Measurements from ENCODE around the gene ROPN1B.
A peak's percentile ranks its signal among the peaks of the same experiment; 100 is the strongest.
"Not testable (repeated sequence)": the region's sequence is repeated elsewhere in the genome, so short reads cannot be mapped to it uniquely, and the experiment has no call there.

ROPN1B gene

DNA sequence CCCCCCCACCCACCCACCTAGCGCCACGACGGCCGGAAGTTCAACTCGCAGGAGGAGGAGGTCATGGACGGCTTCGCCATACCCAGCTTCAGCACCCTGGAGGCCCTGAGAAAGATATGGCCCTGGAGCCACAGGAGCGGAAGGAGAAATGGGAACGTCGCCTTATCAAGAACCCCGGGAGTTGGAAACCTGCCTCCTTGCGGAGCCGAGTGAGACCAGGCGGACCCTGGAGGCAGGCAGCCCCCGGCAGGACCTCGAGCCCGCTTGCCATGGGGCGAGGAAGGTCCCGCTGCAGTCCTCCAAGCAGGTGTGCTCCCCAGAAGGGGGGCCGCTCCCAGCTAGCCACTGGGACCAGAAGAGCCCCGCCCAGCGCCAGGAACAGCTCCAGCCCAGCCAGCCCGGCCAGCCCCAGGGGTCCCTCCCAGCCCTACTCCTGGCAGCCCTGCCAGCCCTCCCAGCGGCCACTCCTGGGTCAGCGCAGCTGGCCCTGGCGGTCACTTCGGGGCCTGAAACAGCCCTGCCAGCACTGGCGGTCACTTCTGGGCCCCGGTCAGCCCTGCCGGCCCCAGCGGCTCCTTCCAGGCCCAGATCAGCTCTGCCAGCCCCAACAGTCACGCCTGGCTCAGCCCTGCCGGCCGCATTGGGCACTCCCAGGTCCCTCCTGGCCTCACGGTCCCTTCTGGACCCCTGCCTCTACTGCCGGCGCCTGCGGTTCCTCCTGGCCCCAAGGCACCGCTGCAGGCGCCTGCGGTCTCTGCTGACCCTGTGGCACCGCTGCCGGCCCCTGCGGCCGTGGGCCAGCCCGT lies 10.3 kb upstream of the ROPN1B start:
- no peak for DNase-seq (ENCODE audit: low read depth)

GRCh38 chr3:125959317-125960065 lies 9.5 kb upstream of the ROPN1B start:
- DNase-seq (ENCODE audit: low read depth): no peak

- no peak for DNase-seq (ENCODE audit: low read depth)
Observed at GRCh38 chr3:125960066-125960424, 8.9 kb upstream of the ROPN1B start.

GRCh38 chr3:125960456-125961288 lies 8.3 kb upstream of the ROPN1B start:
- no peak for DNase-seq (ENCODE audit: low read depth)

GRCh38 chr3:125961289-125961589 lies 7.7 kb upstream of the ROPN1B start:
- DNase-seq (ENCODE audit: low read depth): no peak

GRCh38 chr3:125963834-125964233 lies 5.1 kb upstream of the ROPN1B start:
- DNase-seq (ENCODE audit: low read depth): not testable (repeated sequence)

DNA sequence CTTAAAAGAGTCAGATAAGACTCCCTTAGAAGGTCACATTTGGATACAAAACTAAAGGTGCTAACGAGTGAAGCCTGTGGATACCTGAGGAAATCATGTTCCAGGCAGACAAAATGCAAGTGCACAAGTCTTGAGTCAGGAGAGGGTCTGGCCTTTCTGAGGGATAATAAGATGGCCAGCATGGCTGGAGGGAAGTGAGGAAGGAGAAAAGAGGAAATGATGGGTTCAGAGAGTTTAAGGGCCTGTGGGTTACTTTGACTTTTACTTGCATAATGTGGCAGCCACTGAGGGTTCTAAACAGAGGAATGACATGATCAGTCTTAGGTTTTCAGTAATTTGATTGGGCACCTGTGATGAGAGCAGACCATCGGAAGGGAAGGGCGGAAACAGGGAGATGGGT lies 3.5 kb upstream of the ROPN1B start:
- no peak for DNase-seq (ENCODE audit: low read depth)

GRCh38 chr3:125967156-125967555 lies 1.8 kb upstream of the ROPN1B start:
- DNase-seq (ENCODE audit: low read depth): no peak

DNA sequence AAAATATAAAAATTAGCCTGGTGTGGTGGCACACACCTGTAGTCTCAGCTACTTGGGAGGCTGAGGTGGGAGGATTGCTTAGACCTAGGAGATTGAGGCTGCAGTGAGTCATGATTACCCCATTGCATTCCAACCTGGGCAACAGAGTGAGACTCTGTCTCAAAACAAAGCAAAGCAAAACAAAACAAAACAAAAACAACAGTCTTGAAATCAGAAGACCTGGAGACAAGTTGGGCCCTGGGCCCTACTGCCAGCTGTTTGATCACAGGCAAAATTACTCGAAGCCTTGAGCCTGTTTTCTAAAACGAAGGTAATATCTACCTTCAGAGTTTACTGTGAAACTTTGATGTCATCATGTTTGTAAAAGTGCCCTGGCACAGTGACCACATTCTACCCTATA lies 857 bp upstream of the ROPN1B start:
- DNase-seq (ENCODE audit: low read depth): not testable (repeated sequence)

- DNase-seq (ENCODE audit: low read depth): not testable (repeated sequence)
Observed at GRCh38 chr3:125971997-125972944, 3.3 kb downstream of the ROPN1B start.

DNA sequence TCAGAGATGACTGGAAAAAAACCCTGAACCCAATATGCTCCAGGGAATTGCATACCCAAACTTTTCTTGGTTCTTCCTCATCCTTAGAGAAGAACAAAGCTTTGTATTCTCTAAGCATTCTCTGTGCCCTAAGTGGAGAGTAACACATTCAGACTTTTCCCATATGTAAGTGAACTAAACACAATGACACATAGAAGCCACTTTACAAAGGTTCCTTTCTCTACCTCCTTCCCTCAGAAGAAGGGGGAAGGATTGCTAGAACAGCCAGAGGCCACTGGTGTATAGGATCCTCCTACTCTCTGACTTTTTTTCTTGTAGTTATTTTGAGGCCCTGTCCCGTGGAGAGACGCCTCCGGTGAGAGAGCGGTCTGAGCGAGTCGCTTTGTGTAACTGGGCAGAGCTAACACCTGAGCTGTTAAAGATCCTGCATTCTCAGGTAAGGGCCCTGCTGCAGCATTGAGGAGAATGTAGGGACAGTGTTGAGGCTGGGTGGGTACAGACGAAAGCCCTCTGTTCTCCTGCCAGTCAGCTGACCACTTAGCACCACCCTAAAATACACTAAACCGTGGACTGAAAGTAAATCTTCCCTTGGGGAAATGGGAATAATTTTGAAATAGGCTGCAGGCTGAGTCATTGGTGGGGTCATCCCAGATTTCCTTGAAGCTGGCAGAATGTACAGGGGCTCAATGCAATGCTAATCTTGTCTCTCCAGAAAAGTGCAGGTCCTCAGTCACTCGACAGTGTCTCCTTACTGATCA lies 6.4 kb downstream of the ROPN1B start:
- not testable (repeated sequence) for DNase-seq (ENCODE audit: low read depth)

- not testable (repeated sequence) for DNase-seq (ENCODE audit: low read depth)
Observed at GRCh38 chr3:125976003-125976390, 7.0 kb downstream of the ROPN1B start.

DNA sequence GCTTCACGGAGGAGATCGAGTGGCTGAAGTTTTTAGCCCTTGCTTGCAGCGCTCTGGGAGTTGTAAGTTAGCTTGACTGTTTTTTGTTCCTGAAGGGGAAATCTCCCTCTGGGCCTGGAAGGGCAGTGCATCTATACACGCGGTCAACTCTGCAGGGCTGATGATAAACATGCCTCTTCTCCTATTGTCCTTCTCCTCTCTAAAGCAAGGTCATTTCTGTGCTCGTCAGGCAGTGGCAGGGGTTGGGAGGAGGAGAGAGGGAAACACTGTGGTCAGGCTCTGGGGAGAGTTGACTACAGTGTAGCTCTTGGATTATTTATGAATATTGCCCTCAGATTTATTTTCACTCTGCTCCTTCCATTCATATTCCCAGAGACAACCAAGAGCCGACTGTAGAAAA lies 8.1 kb downstream of the ROPN1B start:
- not testable (repeated sequence) for DNase-seq (ENCODE audit: low read depth)

- DNase-seq (ENCODE audit: low read depth): not testable (repeated sequence)
Observed at GRCh38 chr3:125984951-125985350, 16.0 kb downstream of the ROPN1B start.

DNA sequence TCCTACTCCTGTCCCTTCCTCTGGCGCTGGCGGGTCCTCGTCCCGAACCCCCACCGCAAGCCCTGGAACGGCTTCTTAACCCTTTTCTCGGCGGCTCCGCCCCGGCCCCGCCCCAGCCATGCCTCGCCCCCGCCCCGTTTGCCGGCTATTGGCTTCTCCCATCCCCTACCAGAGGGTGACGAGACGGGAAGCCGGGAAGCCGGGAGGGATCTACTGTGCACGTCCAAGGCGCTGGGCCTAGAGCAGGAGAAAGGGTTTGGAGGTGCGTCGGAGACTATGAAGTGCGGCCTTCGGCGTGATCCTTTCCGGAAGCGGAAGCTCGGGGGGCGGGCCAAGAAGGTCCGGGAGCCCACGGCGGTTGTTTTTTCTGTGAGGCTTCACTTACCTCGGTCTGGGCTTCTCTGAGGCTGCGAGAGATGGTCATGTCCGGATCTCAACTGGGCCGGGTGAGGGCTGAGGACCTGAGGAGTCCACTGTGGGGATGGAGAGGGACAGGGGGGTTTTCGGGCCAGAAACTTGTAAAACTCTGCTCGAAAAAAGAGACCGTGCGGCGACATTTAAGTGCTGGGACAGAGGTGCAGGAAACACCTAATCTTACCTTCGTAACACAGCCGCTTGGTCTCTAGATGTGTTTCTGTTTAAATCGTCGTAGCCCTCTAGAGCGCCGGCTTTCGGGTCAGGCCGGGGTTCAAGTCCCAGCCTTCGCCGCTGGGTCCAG lies 21.4 kb downstream of the ROPN1B start:
- DNase-seq (ENCODE audit: low read depth): peak; percentile 63

DNA sequence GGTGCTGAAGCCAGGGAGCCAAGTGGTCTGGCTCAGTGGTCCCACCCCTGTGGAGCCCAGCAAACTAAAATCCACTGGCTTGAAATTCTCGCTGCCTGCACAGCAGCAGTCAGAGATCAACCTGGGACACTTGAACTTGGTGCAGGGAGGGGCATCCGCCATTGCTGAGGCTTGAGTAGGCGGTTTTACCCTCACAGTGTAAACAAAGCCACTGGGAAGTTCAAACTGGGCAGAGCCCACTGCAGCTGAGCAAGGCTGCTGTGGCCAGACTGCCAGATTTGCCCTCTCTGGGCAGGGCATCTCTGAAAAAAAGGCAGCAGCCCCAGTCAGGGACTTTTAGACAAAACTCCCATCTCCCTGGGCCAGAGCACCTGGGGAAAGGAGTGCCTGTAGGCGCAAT lies 27.8 kb downstream of the ROPN1B start:
- not testable (repeated sequence) for DNase-seq (ENCODE audit: low read depth)

GRCh38 chr3:126002189-126002588 lies 33.2 kb downstream of the ROPN1B start:
- DNase-seq (ENCODE audit: low read depth): no peak

GRCh38 chr3:126003447-126004190 lies 34.6 kb downstream of the ROPN1B start:
- DNase-seq (ENCODE audit: low read depth): no peak

DNA sequence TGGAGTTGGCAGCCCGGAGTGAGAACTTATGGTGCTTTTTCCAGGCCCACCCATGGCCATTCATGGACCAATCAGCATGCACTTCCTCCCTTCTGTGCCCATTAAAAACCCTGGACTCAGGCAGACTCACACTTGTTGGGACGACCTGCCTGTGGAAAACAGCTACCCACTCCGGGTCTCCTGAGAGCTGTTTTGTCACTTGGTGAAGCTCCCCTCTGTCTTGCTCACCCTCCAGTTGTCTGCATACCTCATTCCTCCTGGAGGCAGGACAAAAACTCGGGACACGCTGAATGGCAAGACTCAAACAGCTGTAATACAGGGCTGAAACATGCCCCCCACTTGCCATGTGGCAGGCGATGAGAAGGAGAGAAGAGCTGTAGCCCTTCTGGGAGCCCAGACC lies 35.2 kb downstream of the ROPN1B start:
- DNase-seq (ENCODE audit: low read depth): no peak

All from fibroblast of the conjunctiva (primary cell).